ENCODE data around the gene TIE1. TPM values are rescaled to one million over a fixed set of nuclear protein-coding genes. Genes with fewer than 3 reads are reported as not detected.

Gene TIE1
- total and polyA plus RNA-seq, 9 of the 15 experiments (the other 6 are each of a cell fraction or from before 2014, with no cell fraction given) = 0.07 to 0.49 (median 0.14) TPM; not detected in 4

DNA sequence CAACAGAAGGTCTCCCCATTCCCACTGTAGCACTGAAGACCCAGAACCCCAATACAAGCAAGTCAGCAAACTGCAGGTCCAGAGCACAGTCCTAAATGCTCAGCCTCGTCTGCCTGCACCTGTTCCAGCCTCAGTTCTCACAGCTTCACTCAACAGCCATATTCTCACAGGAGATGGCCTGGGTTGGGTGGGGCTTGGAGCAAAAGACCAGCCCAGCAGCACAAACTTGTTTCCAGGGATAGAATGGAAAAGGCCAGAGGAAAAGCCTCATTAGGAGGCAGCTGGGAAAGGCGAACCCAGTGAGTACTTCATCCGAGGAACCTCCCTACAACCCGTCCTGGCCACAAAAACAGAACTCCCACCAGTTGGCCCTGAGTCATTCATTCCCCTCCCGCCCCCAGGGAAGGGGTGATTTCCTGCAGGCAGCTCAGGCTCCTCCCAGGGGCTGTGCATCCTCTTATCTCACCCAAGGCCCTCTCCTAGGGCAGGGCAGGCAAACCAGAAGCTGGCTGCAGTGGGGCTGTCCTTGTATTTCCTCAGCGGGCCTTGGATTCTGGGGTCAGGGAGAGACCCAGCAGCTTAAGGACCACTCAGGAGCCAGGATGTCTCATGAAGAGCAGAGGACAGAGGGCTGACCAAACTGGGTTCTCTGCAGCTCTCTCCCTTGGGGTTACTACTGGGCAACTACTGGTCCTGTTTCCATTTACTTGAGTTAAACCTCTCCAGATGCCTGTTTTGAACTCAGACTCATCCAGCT is 29.4 kb downstream of the TIE1 start (continued):
- TF ChIP-seq SAFB2 (IDR thresholded peaks at IDR 0.05; ENCODE audit: borderline replicate concordance, low read depth, low read length, severe bottlenecking) (no peak), CBX3 (IDR thresholded peaks at IDR 0.05; ENCODE audit: borderline replicate concordance in 1 of 2, low read length in 2 of 2) (peak in 1 of 2 experiments; percentile 40; a peak in 1 of 3 replicates), POLR2G (IDR thresholded peaks at IDR 0.05; ENCODE audit: low read depth, low read length) (peak; percentile 71), SMAD3 (CRISPR knock-in tag; conservative IDR thresholded peaks at IDR 0.05) (no peak), ELF4 (CRISPR knock-in tag; IDR thresholded peaks at IDR 0.05) (no peak), FOSL1 (tag; conservative IDR thresholded peaks at IDR 0.05) (peak; percentile 95), ZBTB11 (CRISPR knock-in tag; IDR thresholded peaks at IDR 0.05) (no peak), RBM39 (optimal IDR thresholded peaks at IDR 0.05; ENCODE audit: low read depth, low read length) (no peak), CREB1 (IDR thresholded peaks at IDR 0.05) (no peak), CREB1 (CRISPR knock-in tag; IDR thresholded peaks at IDR 0.05) (no peak), CBFB (CRISPR knock-in tag; IDR thresholded peaks at IDR 0.05) (no peak), ELK1 (CRISPR knock-in tag; IDR thresholded peaks at IDR 0.05) (no peak), ZNF232 (CRISPR knock-in tag; IDR thresholded peaks at IDR 0.05) (no peak), PRMT5 (CRISPR knock-in tag; IDR thresholded peaks at IDR 0.05) (no peak)
